NOMO-1 treated with DMSO at 0.1 percent for 48 hours (cell line): ENCODE measurements around the gene RICTOR.
"Not testable (repeated sequence)": the region's sequence is repeated elsewhere in the genome, so short reads cannot be mapped to it uniquely, and the experiment has no call there.

ENCODE experiments used
- DNase-seq: peaks from one replicate; lab custom pipeline; 2025; ENCODE audit not compliant: unreplicated experiment; lab: John Stamatoyannopoulos, UW

RICTOR gene

GRCh38 chr5:39015743-39016586 is 58.2 kb downstream of the RICTOR start:
- no peak for DNase-seq

GRCh38 chr5:39014561-39014960 is 59.6 kb downstream of the RICTOR start:
- no peak for DNase-seq

- DNase-seq = no peak
These were observed 60.3 kb downstream of the RICTOR start for GRCh38 chr5:39013938-39014337.

- not testable (repeated sequence) for DNase-seq
These were observed 63.2 kb downstream of the RICTOR start for GRCh38 chr5:39010958-39011357.

- no peak for DNase-seq
These were observed 64.2 kb downstream of the RICTOR start for GRCh38 chr5:39009981-39010380.

- DNase-seq = no peak
These were observed 64.9 kb downstream of the RICTOR start for GRCh38 chr5:39009280-39009679.

GRCh38 chr5:39006650-39007049 is 67.5 kb downstream of the RICTOR start:
- no peak for DNase-seq

- no peak for DNase-seq
These were observed 68.5 kb downstream of the RICTOR start for GRCh38 chr5:39005566-39006232.

GRCh38 chr5:39001683-39002082 is 72.5 kb downstream of the RICTOR start:
- no peak for DNase-seq

- no peak for DNase-seq
These were observed 75.2 kb downstream of the RICTOR start for GRCh38 chr5:38999037-38999436.

GRCh38 chr5:38997591-38997990 is 76.6 kb downstream of the RICTOR start:
- no peak for DNase-seq

- no peak for DNase-seq
These were observed 78.1 kb downstream of the RICTOR start for GRCh38 chr5:38996123-38996522.

- DNase-seq = peak; percentile 59
These were observed 79.8 kb downstream of the RICTOR start for GRCh38 chr5:38994324-38994927.

- not testable (repeated sequence) for DNase-seq
These were observed 84.1 kb downstream of the RICTOR start for GRCh38 chr5:38989974-38990719.

- no peak for DNase-seq
These were observed 88.2 kb downstream of the RICTOR start for GRCh38 chr5:38985909-38986452.

GRCh38 chr5:38979535-38979934 is 94.7 kb downstream of the RICTOR start:
- DNase-seq = no peak

GRCh38 chr5:38978036-38978435 is 96.2 kb downstream of the RICTOR start:
- DNase-seq = no peak

- no peak for DNase-seq
These were observed 105.5 kb downstream of the RICTOR start for GRCh38 chr5:38968665-38969064.

- DNase-seq = no peak
These were observed 112.5 kb downstream of the RICTOR start for GRCh38 chr5:38961691-38962090.

GRCh38 chr5:38953426-38954012 is 120.7 kb downstream of the RICTOR start:
- DNase-seq = no peak

- DNase-seq = no peak
These were observed 125.7 kb downstream of the RICTOR start for GRCh38 chr5:38948501-38948900.
